Activated T-cell treated with anti-CD3 and anti-CD28 coated beads, Interleukin-2, amount 50 U/mL, for 4 hours (primary cell): Measurements from ENCODE around the gene GLI1. TPM values are rescaled to one million over a fixed set of nuclear protein-coding genes. Genes with fewer than 3 reads are reported as not detected.

ENCODE experiments used
- ATAC-seq, 2 donors: fragments of 200-7000 bp; cut with Tn5 transposase; one replicate each; pipeline ENCODE4 v1.10.0; 2021
- DNase-seq: peaks from one replicate; pipeline ENCODE4 v3.0.0-alpha.2; 2020
- H3K27me3 Mint-ChIP-seq: one replicate; pipeline ENCODE4 v1.8.0; 2021; ENCODE audit warnings: low read depth, mixed read lengths
- H3K36me3 Mint-ChIP-seq: one replicate; pipeline ENCODE4 v1.8.0; 2022; ENCODE audit warnings: mixed read lengths; ENCODE audit not compliant: insufficient read depth
- H3K4me1 Mint-ChIP-seq: one replicate; pipeline ENCODE4 v1.8.0; 2021; ENCODE audit warnings: low read depth, mixed read lengths
- H3K4me3 Mint-ChIP-seq: one replicate; pipeline ENCODE4 v1.8.0; 2021; ENCODE audit warnings: mild to moderate bottlenecking, moderate library complexity, mixed read lengths
- H3K9me3 Mint-ChIP-seq: one replicate; pipeline ENCODE4 v1.8.0; 2021; ENCODE audit warnings: mixed read lengths
- total RNA-seq, 3 donors: library from RNA; stranded (reverse); gene quantifications; one replicate each; pipeline ENCODE4 v1.2.1, GENCODE V29; 2021

The GLI1 gene
- total RNA-seq, 3 donors from 2014 or later, result 0.46 to 1.7 (median 0.65) TPM

- Mint-ChIP-seq H3K27me3 (peaks cover 10% of the 10 kb centered on the region), H3K9me3 (no peaks in the 10 kb centered on the region), H3K4me3 (peak overlapping the region; percentile 84), H3K36me3 (no peaks in the 10 kb centered on the region), H3K4me1 (peaks cover 41% of the 10 kb centered on the region)
- ATAC-seq, result no peak
- no peak for DNase-seq
These were observed 1.8 kb downstream of the GLI1 start for GRCh38 chr12:57461276-57461916.

GRCh38 chr12:57461917-57462250 is 2.3 kb downstream of the GLI1 start:
- Mint-ChIP-seq H3K4me3 (peak overlapping the region; percentile 84), H3K36me3 (no peaks in the 10 kb centered on the region), H3K9me3 (no peaks in the 10 kb centered on the region), H3K4me1 (peaks cover 41% of the 10 kb centered on the region), H3K27me3 (peaks cover 10% of the 10 kb centered on the region)
- ATAC-seq (no peak), DNase-seq (no peak)

GRCh38 chr12:57462251-57462911 is 2.8 kb downstream of the GLI1 start:
- Mint-ChIP-seq H3K36me3 (no peaks in the 10 kb centered on the region), H3K9me3 (no peaks in the 10 kb centered on the region), H3K27me3 (peaks cover 10% of the 10 kb centered on the region), H3K4me3 (peak overlapping the region; percentile 84), H3K4me1 (peaks cover 41% of the 10 kb centered on the region)
- ATAC-seq (peak; percentile 77 to 82), DNase-seq (peak; percentile 87)

- Mint-ChIP-seq H3K4me1 (peaks cover 41% of the 10 kb centered on the region), H3K36me3 (peaks cover 5% of the 10 kb centered on the region), H3K4me3 (peak overlapping the region; percentile 84), H3K27me3 (peaks cover 10% of the 10 kb centered on the region), H3K9me3 (no peaks in the 10 kb centered on the region)
- DNase-seq, result no peak
- no peak for ATAC-seq
These were observed 3.3 kb downstream of the GLI1 start for GRCh38 chr12:57462912-57463253.

- DNase-seq (no peak), ATAC-seq (no peak)
- Mint-ChIP-seq H3K4me3 (no peak overlapping the region), H3K27me3 (peaks cover 10% of the 10 kb centered on the region), H3K4me1 (peaks cover 33% of the 10 kb centered on the region), H3K9me3 (no peaks in the 10 kb centered on the region), H3K36me3 (peaks cover 15% of the 10 kb centered on the region)
These were observed 5.0 kb downstream of the GLI1 start for GRCh38 chr12:57464569-57464968.

GRCh38 chr12:57465030-57465746 is 5.6 kb downstream of the GLI1 start:
- ATAC-seq (no peak), DNase-seq (no peak)
- H3K9me3 Mint-ChIP-seq, result no peaks in the 10 kb centered on the region
- H3K4me3 Mint-ChIP-seq, result no peak overlapping the region
- H3K4me1 Mint-ChIP-seq, result peaks cover 32% of the 10 kb centered on the region
- peaks cover 15% of the 10 kb centered on the region for H3K36me3 Mint-ChIP-seq
- H3K27me3 Mint-ChIP-seq, result peaks cover 10% of the 10 kb centered on the region

- no peak overlapping the region for H3K4me3 Mint-ChIP-seq
These were observed 6.3 kb downstream of the GLI1 start for GRCh38 chr12:57465747-57466505.

GRCh38 chr12:57467212-57467874 is 7.8 kb downstream of the GLI1 start:
- ATAC-seq, result no peak
- H3K27me3 Mint-ChIP-seq, result no peaks in the 10 kb centered on the region

More at GRCh38 chr12:57465747-57466505, 6.3 kb downstream of the GLI1 start:
- peaks cover 6% of the 10 kb centered on the region for H3K27me3 Mint-ChIP-seq
- DNase-seq (no peak), ATAC-seq (no peak)
- peaks cover 28% of the 10 kb centered on the region for H3K4me1 Mint-ChIP-seq
- H3K36me3 Mint-ChIP-seq, result peaks cover 15% of the 10 kb centered on the region
- no peaks in the 10 kb centered on the region for H3K9me3 Mint-ChIP-seq

GRCh38 chr12:57467915-57468314 is 8.3 kb downstream of the GLI1 start:
- Mint-ChIP-seq H3K36me3 (peaks cover 18% of the 10 kb centered on the region), H3K4me3 (no peak overlapping the region), H3K4me1 (peaks cover 24% of the 10 kb centered on the region), H3K27me3 (no peaks in the 10 kb centered on the region), H3K9me3 (no peaks in the 10 kb centered on the region)
- ATAC-seq (no peak), DNase-seq (no peak)

More at GRCh38 chr12:57467212-57467874, 7.8 kb downstream of the GLI1 start:
- DNase-seq, result no peak
- Mint-ChIP-seq H3K9me3 (no peaks in the 10 kb centered on the region), H3K4me3 (no peak overlapping the region), H3K36me3 (peaks cover 18% of the 10 kb centered on the region), H3K4me1 (peaks cover 25% of the 10 kb centered on the region)

- ATAC-seq, result no peak
- peaks cover 30% of the 10 kb centered on the region for H3K36me3 Mint-ChIP-seq
- peaks cover 25% of the 10 kb centered on the region for H3K4me1 Mint-ChIP-seq
- no peak for DNase-seq
- H3K9me3 Mint-ChIP-seq, result no peaks in the 10 kb centered on the region
- no peak overlapping the region for H3K4me3 Mint-ChIP-seq
- no peaks in the 10 kb centered on the region for H3K27me3 Mint-ChIP-seq
These were observed 9.9 kb downstream of the GLI1 start for GRCh38 chr12:57469296-57470164.

GRCh38 chr12:57470286-57470969 is 10.8 kb downstream of the GLI1 start:
- ATAC-seq, result no peak
- Mint-ChIP-seq H3K9me3 (no peaks in the 10 kb centered on the region), H3K4me1 (peaks cover 29% of the 10 kb centered on the region), H3K36me3 (peaks cover 32% of the 10 kb centered on the region), H3K27me3 (no peaks in the 10 kb centered on the region), H3K4me3 (no peak overlapping the region)
- DNase-seq, result no peak

- peaks cover 32% of the 10 kb centered on the region for H3K36me3 Mint-ChIP-seq
- H3K4me1 Mint-ChIP-seq, result peaks cover 35% of the 10 kb centered on the region
- no peaks in the 10 kb centered on the region for H3K27me3 Mint-ChIP-seq
- H3K9me3 Mint-ChIP-seq, result no peaks in the 10 kb centered on the region
- no peak for ATAC-seq
- H3K4me3 Mint-ChIP-seq, result no peak overlapping the region
- no peak for DNase-seq
These were observed 11.5 kb downstream of the GLI1 start for GRCh38 chr12:57470970-57471656.
